Body of pancreas (tissue), 4 donors: ENCODE data around the gene SERBP1. TPM values are rescaled to one million over a fixed set of nuclear protein-coding genes. Genes with fewer than 3 reads are reported as not detected.

Experiments used
- ATAC-seq: fragments of 150-250 bp; one replicate; pipeline ENCODE4 v1.9.1; 2016
- DNase-seq, 4 donors: peaks; one replicate each; pipeline ENCODE4 v3.0.0-alpha.2; 2019
- H3K27ac ChIP-seq, 4 donors: fragments of 200-600 bp; sonication (generic); 1 replicate in 3 of 4; 2 replicates in 1 of 4; pipeline versions ENCODE4 v1.5.1 to v1.6.1; 2016 to 2019; ENCODE audit warnings: mild to moderate bottlenecking in 1 of 4, mixed read lengths in 1 of 4, moderate library complexity in 1 of 4
- H3K27me3 ChIP-seq, 2 donors: fragments of 200-600 bp; sonication (generic); one replicate each; pipeline ENCODE4 v1.6.0; 2016; ENCODE audit warnings: mild to moderate bottlenecking in 1 of 2
- H3K36me3 ChIP-seq, 2 donors: fragments of 200-600 bp; sonication (generic); replicated peaks in 1 of 2; 2 replicates each; pipeline ENCODE4 v1.5.1; 2016; ENCODE audit warnings: low read depth in 2 of 2; ENCODE audit not compliant: insufficient read depth in 1 of 2
- H3K4me1 ChIP-seq: fragments of 200-600 bp; sonication (generic); one replicate; pipeline ENCODE4 v1.6.0; 2016
- H3K4me3 ChIP-seq, 2 donors: fragments of 200-600 bp; sonication (generic); 1 replicate in 1 of 2; 2 replicates in 1 of 2; pipeline ENCODE4 v1.5.1; 2016 to 2019
- H3K9me3 ChIP-seq, 3 donors: fragments of 200-600 bp; sonication (generic); 1 replicate in 2 of 3; 2 replicates in 1 of 3; pipeline ENCODE4 v1.5.1; 2016
- CTCF ChIP-seq, 7 experiments: fragments of 450-650 bp in 4 of 7; fragments of 200-600 bp in 3 of 7; sonication (generic) in 3 of 7; IDR thresholded peaks; one replicate each; pipeline ENCODE4 v1.5.1; 2016 to 2019; ENCODE audit warnings: antibody characterized with exemption in 7 of 7
- POLR2A ChIP-seq, 3 donors: fragments of 450-650 bp; IDR thresholded peaks; one replicate each; pipeline ENCODE4 v1.6.1; 2016; ENCODE audit warnings: antibody characterized with exemption in 3 of 3, mild to moderate bottlenecking in 2 of 3
- WGBS, 2 donors: methylation state at CpG; one replicate each; pipeline ENCODE4 v1.1.5; 2017; 5-methylcytosine and 5-hydroxymethylcytosine counted together
- intact Hi-C: fragments of 100-400 bp; cut with DNase I; formaldehyde crosslinking; loops from one replicate; pipeline ENCODE4 v1.15.1; 2023
- total RNA-seq, 2 donors: library from RNA; depleted of rRNA; stranded (reverse); fragments of >200 nt; gene quantifications; one replicate each; pipeline ENCODE4 v1.1.0, GENCODE V29; 2016

The SERBP1 gene
- 100 to 1,000 TPM in 1 of 2 donors, 10 to 100 TPM in 1; 77.5 to 123 TPM for total RNA-seq

GRCh38 chr1:67430358-67431155 is at the start of gene SERBP1:
Gene SERBP1 (minus strand): TSS chr1:67430402. CDS start chr1:67430300, 102 bp downstream.
- Histone ChIP-seq H3K4me3 (peak within 1 kb of the TSS; percentile 66 to 89), H3K9me3 (no peaks in the 10 kb centered on the region), H3K4me1 (peaks cover 24% of the 10 kb centered on the region), H3K27me3 (no peaks in the 10 kb centered on the region), H3K27ac (peak within 1 kb of the TSS; percentile 89 to 96 (median 92)), H3K36me3 (no peaks in the 10 kb centered on the region)
- intact Hi-C loops: no loop called here
- ATAC-seq (peak; percentile 96), DNase-seq (peak; percentile 94 to 98 (median 96))
- TF ChIP-seq POLR2A (IDR thresholded peaks at IDR 0.05): peak; percentile 46 to 76 (median 75)
- no peak for TF ChIP-seq CTCF (IDR thresholded peaks at IDR 0.05)
- WGBS, 2 donors: 0% methylated on average over 21 to 61 of the region's 62 CpGs

GRCh38 chr1:67479146-67479891 is 49.1 kb upstream of the SERBP1 start:
- 32 to 42% methylated on average over 10 of the region's 10 CpGs for WGBS, 2 donors
- H3K4me3 ChIP-seq: no peak overlapping the region

GRCh38 chr1:67476906-67477305 is 46.7 kb upstream of the SERBP1 start:
- H3K27me3 ChIP-seq: no peaks in the 10 kb centered on the region
- no peaks in the 10 kb centered on the region for H3K9me3 ChIP-seq
- peaks cover 11% of the 10 kb centered on the region for H3K4me1 ChIP-seq
- TF ChIP-seq POLR2A (IDR thresholded peaks at IDR 0.05) (no peak), CTCF (IDR thresholded peaks at IDR 0.05) (no peak)
- no peaks in the 10 kb centered on the region for H3K36me3 ChIP-seq
- intact Hi-C loops: no loop called here
- ATAC-seq (no peak), DNase-seq (no peak)
- 67 to 70% methylated on average over 5 of the region's 5 CpGs for WGBS, 2 donors
- no peak overlapping the region for H3K27ac ChIP-seq
- no peak overlapping the region for H3K4me3 ChIP-seq

More at GRCh38 chr1:67479146-67479891, 49.1 kb upstream of the SERBP1 start:
- peak; percentile 57 to 77 (median 68) for DNase-seq
- peaks cover 11% of the 10 kb centered on the region for H3K4me1 ChIP-seq
- H3K27ac ChIP-seq: peak overlapping the region in 3 of 4 donors; percentile 4 to 59 (median 55)
- intact Hi-C loops: no loop called here
- peak; percentile 85 for ATAC-seq
- no peaks in the 10 kb centered on the region for H3K27me3 ChIP-seq
- no peaks in the 10 kb centered on the region for H3K36me3 ChIP-seq
- TF ChIP-seq CTCF (IDR thresholded peaks at IDR 0.05): no peak
- no peak for TF ChIP-seq POLR2A (IDR thresholded peaks at IDR 0.05)
- H3K9me3 ChIP-seq: no peaks in the 10 kb centered on the region

GRCh38 chr1:67476006-67476482 is 45.8 kb upstream of the SERBP1 start:
- ATAC-seq: no peak

More at GRCh38 chr1:67476006-67476482, 45.8 kb upstream of the SERBP1 start:
- no peaks in the 10 kb centered on the region for H3K9me3 ChIP-seq
- no peak overlapping the region for H3K4me3 ChIP-seq
- intact Hi-C loops: no loop called here
- DNase-seq: no peak
- H3K4me1 ChIP-seq: peaks cover 11% of the 10 kb centered on the region
- H3K27ac ChIP-seq: no peak overlapping the region
- TF ChIP-seq POLR2A (IDR thresholded peaks at IDR 0.05) (no peak), CTCF (IDR thresholded peaks at IDR 0.05) (no peak)
- H3K36me3 ChIP-seq: no peaks in the 10 kb centered on the region
- WGBS, 2 donors: 85 to 87% methylated on average over 2 of the region's 2 CpGs
- no peaks in the 10 kb centered on the region for H3K27me3 ChIP-seq
